Measurements from ENCODE around the gene PROSER3. TPM values are rescaled to one million over a fixed set of nuclear protein-coding genes. Genes with fewer than 3 reads are reported as not detected.
A peak's percentile ranks its signal among the peaks of the same experiment; 100 is the strongest.

The PROSER3 gene
- total and polyA plus RNA-seq, 2 donors (not counting 1 experiment from before 2014, with no cell fraction given): 26.0 to 61.0 TPM

DNA sequence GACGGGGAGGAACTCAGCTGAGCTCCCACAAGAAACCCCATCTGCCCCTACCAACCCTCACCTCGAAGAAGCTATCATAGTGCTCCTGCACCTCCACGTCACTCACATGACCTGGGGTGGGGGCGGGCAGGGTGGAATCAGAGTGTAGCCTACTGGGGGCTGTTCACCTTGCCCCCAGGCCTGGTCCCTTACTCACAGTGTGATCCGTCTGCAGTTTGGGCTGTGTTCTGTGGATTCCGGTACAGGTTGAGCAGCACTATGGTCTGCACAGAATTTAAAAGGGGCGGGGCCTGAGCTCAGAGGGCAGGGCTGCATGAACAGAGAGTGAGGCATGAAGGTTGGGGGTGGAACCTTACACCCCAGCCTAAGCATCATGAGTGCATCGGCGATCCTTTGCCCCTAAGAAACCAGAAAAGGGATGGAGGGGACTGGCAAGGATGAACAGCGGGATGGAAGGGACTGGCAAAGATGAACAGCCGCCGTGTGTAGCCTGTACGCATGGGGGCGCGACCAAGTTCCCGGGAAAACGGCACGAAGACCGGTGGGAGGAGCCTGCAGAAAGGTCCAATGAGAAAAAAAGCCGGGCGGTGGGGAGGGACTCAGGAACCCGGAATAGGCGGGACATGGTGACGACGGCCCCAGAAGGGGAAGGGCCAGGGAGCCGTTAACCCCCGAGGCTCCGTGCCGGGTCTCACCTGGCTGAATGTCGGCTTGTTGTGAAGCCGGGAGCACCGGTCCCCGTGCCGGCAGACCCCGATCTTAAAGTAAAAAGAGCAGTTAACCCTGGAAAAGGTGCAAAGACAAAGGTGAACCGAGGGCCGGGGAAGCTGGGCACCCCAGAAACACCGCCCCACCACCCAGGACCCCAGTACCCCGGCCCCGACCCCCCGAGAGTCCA, 13.3 kb upstream of the PROSER3 start:
- POLR2A ChIA-PET: interaction anchor here (0.5 to 2.3 kb wide), 11 partner anchors 12 to 534 kb away, joined by 3 to 17 read pairs (median 3); partner anchors contain the start of genes ALKBH6, COX6B1, HSPB6 and KMT2B
- Histone ChIP-seq H3K4me1 (ENCODE audit: control insufficient read depth in 2 of 2, insufficient read depth in 2 of 2, low read length in 2 of 2) (peaks cover 41 to 69% of the 10 kb centered on the region in 2 donors), H2AFZ (ENCODE audit: insufficient read depth, low read depth, low read length, poor library complexity, severe bottlenecking) (peak overlapping the region; percentile 77), H3K9ac (ENCODE audit: low read length) (peak overlapping the region; percentile 93), H3K36me3 (replicated peaks in 1 of 2; ENCODE audit: control extremely low read depth in 1 of 2, control insufficient read depth in 1 of 2, extremely low read depth in 1 of 2, insufficient read depth in 2 of 2, low read length in 1 of 2) (peaks cover 0 to under 1% of the 10 kb centered on the region in 2 experiments), H4K20me1 (ENCODE audit: control insufficient read depth, insufficient read depth, low read length, poor library complexity, severe bottlenecking) (peaks cover 7% of the 10 kb centered on the region), H3K4me2 (replicated peaks; ENCODE audit: low read depth, low read length, poor library complexity, severe bottlenecking) (peak overlapping the region; percentile 87), H3K4me3 (ENCODE audit: control extremely low read depth in 1 of 5, extremely low read depth in 1 of 5, insufficient read depth in 1 of 5, low read depth in 2 of 5, low read length in 4 of 5) (peak overlapping the region; percentile 66 to 93 (median 91)), H3K9me3 (ENCODE audit: control extremely low read depth in 1 of 3, control insufficient read depth in 2 of 3, insufficient read depth in 1 of 3, low read length in 2 of 3) (no peaks in the 10 kb centered on the region), H3K27me3 (replicated peaks in 1 of 4; ENCODE audit: control extremely low read depth in 1 of 4, control insufficient read depth in 3 of 4, insufficient read depth in 4 of 4, low read length in 3 of 4) (no peaks in the 10 kb centered on the region), H3K27ac (ENCODE audit: low read length in 2 of 2) (peak overlapping the region; percentile 98), H3K79me2 (ENCODE audit: control insufficient read depth, insufficient read depth, low read length) (peaks cover 70% of the 10 kb centered on the region)
- DNase-seq: peak; percentile 96
- peak; percentile 54 for ATAC-seq (ENCODE audit: low read depth)
- Mint-ChIP-seq H3K4me3 (peak overlapping the region; percentile 94), H3K9me3 (ENCODE audit: insufficient read depth) (no peaks in the 10 kb centered on the region), H3K27me3 (no peaks in the 10 kb centered on the region), H3K27ac (peak overlapping the region; percentile 98), H3K4me1 (peaks cover 64% of the 10 kb centered on the region)
- WGBS (ENCODE audit: insufficient coverage): under 1% methylated on average over 36 of the region's 41 CpGs
- intact Hi-C loops (cut with micrococcal nuclease): loop anchor here (1.0 to 10.0 kb wide), 5 partner anchors 27 to 470 kb away; partner anchors contain the start of genes ALKBH6, ARHGAP33, HCST and ZNF146
- CTCF ChIA-PET: interaction anchor here (0.6 to 2.3 kb wide), 6 partner anchors 25 to 158 kb away, joined by 3 to 6 read pairs (median 4); no protein-coding TSS in a partner anchor
- TF ChIP-seq EZH2 (IDR thresholded peaks at IDR 0.05; ENCODE audit: borderline replicate concordance, insufficient read depth, low read depth, low read length, poor library complexity, severe bottlenecking) (no peak), CTCF (IDR thresholded peaks at IDR 0.05) (no peak)

Measured in B cell (primary cell).